Prostate gland (tissue), 2 donors: ENCODE results near the gene AP5B1. TPM values are rescaled to one million over a fixed set of nuclear protein-coding genes. Genes with fewer than 3 reads are reported as not detected.

Experiments
- DNase-seq: peaks from one replicate; pipeline ENCODE4 v3.0.0-alpha.2; 2019; ENCODE audit warnings: low spot score
- H3K27ac ChIP-seq, 2 donors: fragments of 200-600 bp; sonication (generic); 2 replicates each; pipeline ENCODE4 v1.5.1; 2017 to 2019
- H3K27me3 ChIP-seq: fragments of 200-600 bp; sonication (generic); replicated peaks from 2 replicates; pipeline ENCODE4 v1.5.1; 2019; ENCODE audit not compliant: insufficient read depth
- H3K36me3 ChIP-seq, 2 donors: fragments of 200-600 bp; sonication (generic); 1 replicate in 1 of 2; 2 replicates in 1 of 2; pipeline versions ENCODE4 v1.5.1 to v1.8.1; 2017 to 2019
- H3K4me1 ChIP-seq: fragments of 200-600 bp; sonication (generic); replicated peaks from 2 replicates; pipeline ENCODE4 v1.5.1; 2019
- H3K4me3 ChIP-seq, 2 donors: fragments of 200-600 bp; sonication (generic); 2 replicates each; pipeline ENCODE4 v1.5.1; 2017 to 2019
- H3K9me3 ChIP-seq: fragments of 200-600 bp; sonication (generic); 2 replicates; pipeline ENCODE4 v1.5.1; 2017
- POLR2A ChIP-seq: fragments of 450-650 bp; IDR thresholded peaks from one replicate; pipeline ENCODE4 v1.6.1; 2016; ENCODE audit warnings: antibody characterized with exemption, mild to moderate bottlenecking
- POLR2AphosphoS5 ChIP-seq: sonication (generic); formaldehyde crosslinking; IDR thresholded peaks from one replicate; pipeline ENCODE4 v1.6.1; 2017; ENCODE audit warnings: antibody characterized with exemption
- WGBS: methylation state at CpG from one replicate; pipeline ENCODE4 v1.1.5; 2018; 5-methylcytosine and 5-hydroxymethylcytosine counted together
- intact Hi-C: fragments of 100-400 bp; cut with DNase I; formaldehyde crosslinking; loops from one replicate; pipeline ENCODE4 v1.14.2; 2022
- total RNA-seq, 2 donors: library from RNA; depleted of rRNA; stranded (reverse); fragments of >200 nt; gene quantifications; one replicate each; pipeline ENCODE4 v1.1.0, GENCODE V29; 2016
- TF ChIP-seq, protein P1 (sequence below), 4 experiments: fragments of 200-600 bp in 2 of 4; fragments of 450-650 bp in 2 of 4; sonication (generic) in 2 of 4; IDR thresholded peaks; 1 replicate in 3 of 4; 2 replicates in 1 of 4; pipeline ENCODE4 v1.5.1; 2016 to 2019; ENCODE audit warnings: antibody characterized with exemption in 4 of 4, mild to moderate bottlenecking in 2 of 4, moderate library complexity in 2 of 4

Gene AP5B1
- total RNA-seq, 2 donors from 2014 or later = 15.4 to 18.8 TPM

DNA sequence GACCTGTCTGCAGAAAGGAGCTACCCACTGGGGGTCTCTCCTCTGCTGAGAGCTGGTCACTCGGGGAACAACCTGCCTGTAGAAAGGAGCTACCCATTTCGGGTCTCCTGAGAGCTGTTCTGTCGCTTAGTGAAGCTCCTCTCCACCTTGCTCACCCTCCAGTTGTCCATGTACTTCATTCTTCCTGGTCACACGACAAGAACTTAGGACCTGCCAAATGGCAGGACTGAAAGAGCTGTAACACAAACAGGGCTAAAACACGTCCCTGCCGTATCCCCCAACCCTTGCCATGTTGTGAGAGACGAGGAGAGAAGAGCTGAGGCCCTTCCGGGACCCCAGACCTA is 36.1 kb downstream of the AP5B1 start:
- H3K4me3 ChIP-seq = no peak overlapping the region
- WGBS = 83% methylated on average over 8 of the region's 8 CpGs
- H3K9me3 ChIP-seq = no peaks in the 10 kb centered on the region
- H3K27ac ChIP-seq = no peak overlapping the region
- H3K4me1 ChIP-seq = no peaks in the 10 kb centered on the region
- no peak for DNase-seq
- no peaks in the 10 kb centered on the region for H3K36me3 ChIP-seq
- no peaks in the 10 kb centered on the region for H3K27me3 ChIP-seq
- intact Hi-C loops = no loop called here
- TF ChIP-seq, protein P1, sequence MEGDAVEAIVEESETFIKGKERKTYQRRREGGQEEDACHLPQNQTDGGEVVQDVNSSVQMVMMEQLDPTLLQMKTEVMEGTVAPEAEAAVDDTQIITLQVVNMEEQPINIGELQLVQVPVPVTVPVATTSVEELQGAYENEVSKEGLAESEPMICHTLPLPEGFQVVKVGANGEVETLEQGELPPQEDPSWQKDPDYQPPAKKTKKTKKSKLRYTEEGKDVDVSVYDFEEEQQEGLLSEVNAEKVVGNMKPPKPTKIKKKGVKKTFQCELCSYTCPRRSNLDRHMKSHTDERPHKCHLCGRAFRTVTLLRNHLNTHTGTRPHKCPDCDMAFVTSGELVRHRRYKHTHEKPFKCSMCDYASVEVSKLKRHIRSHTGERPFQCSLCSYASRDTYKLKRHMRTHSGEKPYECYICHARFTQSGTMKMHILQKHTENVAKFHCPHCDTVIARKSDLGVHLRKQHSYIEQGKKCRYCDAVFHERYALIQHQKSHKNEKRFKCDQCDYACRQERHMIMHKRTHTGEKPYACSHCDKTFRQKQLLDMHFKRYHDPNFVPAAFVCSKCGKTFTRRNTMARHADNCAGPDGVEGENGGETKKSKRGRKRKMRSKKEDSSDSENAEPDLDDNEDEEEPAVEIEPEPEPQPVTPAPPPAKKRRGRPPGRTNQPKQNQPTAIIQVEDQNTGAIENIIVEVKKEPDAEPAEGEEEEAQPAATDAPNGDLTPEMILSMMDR (IDR thresholded peaks at IDR 0.05) = no peak
- TF ChIP-seq POLR2AphosphoS5 (no peak), POLR2A (no peak)

DNA sequence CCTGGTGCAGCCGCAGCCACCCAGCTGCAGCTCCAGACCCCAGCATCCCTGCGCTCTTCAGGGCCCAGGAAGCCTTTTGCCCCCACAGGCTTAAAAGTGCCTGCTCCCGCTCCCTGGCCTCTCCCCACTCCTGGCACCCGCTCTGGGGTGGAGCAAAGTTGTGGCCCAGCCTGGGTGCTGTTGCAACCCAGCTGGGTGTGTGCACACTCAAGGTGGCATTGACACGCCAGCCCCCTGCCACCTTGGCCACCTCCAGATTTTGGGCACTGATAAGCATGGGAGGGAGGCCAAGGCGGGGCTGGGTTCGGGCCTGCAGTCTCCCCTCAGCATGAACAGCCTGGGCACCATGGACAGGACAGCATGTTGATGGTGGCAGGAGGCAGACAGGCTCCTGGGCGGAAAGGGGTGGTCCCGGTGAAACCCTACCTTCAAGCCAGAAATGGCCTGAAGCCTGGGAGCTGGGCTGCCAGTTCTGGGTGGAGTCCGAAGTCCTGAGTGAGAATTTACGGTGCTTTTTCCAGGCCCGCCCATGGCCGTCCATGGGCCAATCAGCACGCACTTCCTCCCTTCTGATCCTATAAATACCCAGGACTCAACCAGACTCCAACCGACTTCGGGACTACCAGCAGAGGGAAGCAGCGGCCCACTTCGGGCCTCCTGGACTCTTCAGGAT is 36.6 kb downstream of the AP5B1 start:
- Histone ChIP-seq H3K27ac (no peak overlapping the region), H3K27me3 (no peaks in the 10 kb centered on the region), H3K4me3 (no peak overlapping the region), H3K9me3 (no peaks in the 10 kb centered on the region), H3K4me1 (no peaks in the 10 kb centered on the region), H3K36me3 (no peaks in the 10 kb centered on the region)
- intact Hi-C loops = no loop called here
- no peak for DNase-seq
- 72% methylated on average over 18 of the region's 18 CpGs for WGBS
- TF ChIP-seq, protein P1 (IDR thresholded peaks at IDR 0.05) = peak in 1 of 4 experiments; percentile 19
- TF ChIP-seq POLR2AphosphoS5 = no peak
- no peak for TF ChIP-seq POLR2A

- H3K4me3 ChIP-seq = no peak overlapping the region
- no peak for DNase-seq
- no peaks in the 10 kb centered on the region for H3K27me3 ChIP-seq
- no peaks in the 10 kb centered on the region for H3K4me1 ChIP-seq
- no peak overlapping the region for H3K27ac ChIP-seq
- intact Hi-C loops = no loop called here
- WGBS = 59% methylated on average over 10 of the region's 10 CpGs
- TF ChIP-seq POLR2A = no peak
- TF ChIP-seq POLR2AphosphoS5 = no peak
- TF ChIP-seq, protein P1 (IDR thresholded peaks at IDR 0.05) = no peak
- no peaks in the 10 kb centered on the region for H3K36me3 ChIP-seq
- H3K9me3 ChIP-seq = no peaks in the 10 kb centered on the region
Observed at GRCh38 chr11:65743681-65744025, 37.1 kb downstream of the AP5B1 start.

DNA sequence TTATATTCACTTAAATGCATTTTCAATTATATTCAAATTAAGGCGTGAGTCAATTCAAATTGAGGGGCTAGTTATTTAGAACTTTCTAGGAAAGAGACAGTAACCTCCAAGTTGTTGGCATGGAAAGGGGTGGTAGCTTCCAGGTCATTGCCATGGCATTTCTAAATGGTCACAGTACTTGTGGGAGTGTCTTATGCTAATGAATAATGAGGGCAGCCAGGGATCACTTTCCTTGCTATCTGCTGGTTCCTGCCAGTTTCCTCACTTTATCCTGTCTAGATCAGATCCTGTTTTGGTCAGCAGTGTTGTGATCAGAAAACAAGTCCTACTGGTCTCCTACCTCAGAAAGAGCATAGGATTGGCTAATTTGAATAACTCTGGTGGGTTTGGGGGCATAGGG is 38.4 kb downstream of the AP5B1 start:
- Histone ChIP-seq H3K4me3 (no peak overlapping the region), H3K27me3 (no peaks in the 10 kb centered on the region), H3K4me1 (no peaks in the 10 kb centered on the region), H3K36me3 (no peaks in the 10 kb centered on the region), H3K9me3 (no peaks in the 10 kb centered on the region), H3K27ac (no peak overlapping the region)
- no peak for DNase-seq
- intact Hi-C loops = no loop called here
- WGBS = 94% methylated on average over 1 of the region's 1 CpG
- TF ChIP-seq POLR2AphosphoS5 (no peak), POLR2A (no peak)
- TF ChIP-seq, protein P1 (IDR thresholded peaks at IDR 0.05) = no peak

DNA sequence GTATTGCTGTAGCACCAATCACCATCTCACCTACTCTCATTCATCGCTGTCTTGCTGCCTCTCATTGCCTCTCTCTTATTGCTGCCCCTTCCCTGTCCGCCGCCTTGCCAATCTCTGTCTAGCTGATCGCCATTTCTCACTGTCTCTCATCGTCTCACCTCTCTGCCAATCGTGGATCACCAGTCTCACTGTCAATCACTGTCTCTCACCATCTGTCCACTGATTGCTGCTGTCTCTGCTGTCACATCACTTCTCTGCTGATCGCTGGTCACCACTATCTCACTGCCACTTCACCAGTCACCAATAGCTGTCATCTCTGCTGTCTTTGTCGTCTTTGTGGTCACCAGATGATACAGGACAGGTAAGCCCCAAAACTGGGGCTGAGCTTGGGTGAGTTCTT is 39.6 kb downstream of the AP5B1 start:
- Histone ChIP-seq H3K27ac (no peak overlapping the region), H3K27me3 (no peaks in the 10 kb centered on the region), H3K9me3 (no peaks in the 10 kb centered on the region), H3K36me3 (no peaks in the 10 kb centered on the region), H3K4me3 (no peak overlapping the region), H3K4me1 (no peaks in the 10 kb centered on the region)
- TF ChIP-seq POLR2AphosphoS5 (no peak), POLR2A (no peak)
- TF ChIP-seq, protein P1 (IDR thresholded peaks at IDR 0.05) = no peak
- intact Hi-C loops = no loop called here
- 77% methylated on average over 8 of the region's 8 CpGs for WGBS
- no peak for DNase-seq
